RWPE1 (cell line): ENCODE results near the gene RALGPS1.

Experiments
- CTCF ChIA-PET: fragments of 350-600 bp; sonication (Branson Sonifier 250); formaldehyde crosslinking; extraction: SDS; loops from one replicate; lab custom pipeline; 2021; lab: Yijun Ruan, JAX
- POLR2A ChIA-PET: fragments of 400-600 bp; formaldehyde crosslinking; extraction: SDS; loops from one replicate; lab custom pipeline; 2020; ENCODE audit warnings: antibody characterized with exemption; ENCODE audit not compliant: low non-redundant PET; lab: Yijun Ruan, JAX
- DNase-seq: peaks from one replicate; pipeline ENCODE4 v3.0.0; 2012; ENCODE audit warnings: low spot score
- H3K27ac ChIP-seq: fragments of 450-650 bp; 2 replicates; pipeline ENCODE4 v1.5.1; 2017
- CTCF ChIP-seq: fragments of 450-650 bp; conservative IDR thresholded peaks from 2 replicates; pipeline ENCODE4 v1.5.1; 2017; ENCODE audit warnings: low read depth, mild to moderate bottlenecking

The RALGPS1 gene

GRCh38 chr9:127147251-127147650 lies 232.7 kb downstream of the RALGPS1 start:
- ChIA-PET POLR2A (no interaction called here), CTCF (interaction anchor here (1.1 to 1.2 kb wide), 2 partner anchors 9 to 10 kb away, joined by 3 to 4 read pairs; no protein-coding TSS in a partner anchor)
- no peak for TF ChIP-seq CTCF
- DNase-seq = no peak
- no peak overlapping the region for H3K27ac ChIP-seq

GRCh38 chr9:127148014-127148413 lies 233.4 kb downstream of the RALGPS1 start:
- TF ChIP-seq CTCF = no peak
- ChIA-PET CTCF (interaction anchor here (1.1 kb wide), 1 partner anchor 9 kb away, joined by 4 read pairs; no protein-coding TSS in a partner anchor), POLR2A (no interaction called here)
- H3K27ac ChIP-seq = no peak overlapping the region
- DNase-seq = no peak

GRCh38 chr9:127149010-127149409 lies 234.4 kb downstream of the RALGPS1 start:
- CTCF ChIA-PET = interaction anchor here (0.6 to 1.7 kb wide), 2 partner anchors 50 to 206 kb away, joined by 5 to 7 read pairs; no protein-coding TSS in a partner anchor
- TF ChIP-seq CTCF = no peak
- no peak for DNase-seq
- POLR2A ChIA-PET = no interaction called here
- H3K27ac ChIP-seq = no peak overlapping the region

- no peak for DNase-seq
- CTCF ChIA-PET = interaction anchor here (0.6 to 1.7 kb wide), 2 partner anchors 49 to 205 kb away, joined by 5 to 7 read pairs; no protein-coding TSS in a partner anchor
- no peak overlapping the region for H3K27ac ChIP-seq
- TF ChIP-seq CTCF = no peak
- POLR2A ChIA-PET = interaction anchor here (0.5 kb wide), 1 partner anchor 11 kb away, joined by 3 read pairs; no protein-coding TSS in a partner anchor
These were observed 235.1 kb downstream of the RALGPS1 start for GRCh38 chr9:127149463-127150390.

- H3K27ac ChIP-seq = no peak overlapping the region
- DNase-seq = no peak
- ChIA-PET POLR2A (no interaction called here), CTCF (interaction anchor here (0.6 to 1.0 kb wide), 2 partner anchors 16 to 45 kb away, joined by 3 read pairs; no protein-coding TSS in a partner anchor)
- no peak for TF ChIP-seq CTCF
These were observed 238.9 kb downstream of the RALGPS1 start for GRCh38 chr9:127153501-127153900.

GRCh38 chr9:127154003-127154389 lies 239.4 kb downstream of the RALGPS1 start:
- ChIA-PET CTCF (interaction anchor here (0.6 to 1.0 kb wide), 2 partner anchors 16 to 44 kb away, joined by 3 read pairs; no protein-coding TSS in a partner anchor), POLR2A (no interaction called here)
- no peak overlapping the region for H3K27ac ChIP-seq
- DNase-seq = no peak
- TF ChIP-seq CTCF = no peak
